ENCODE results near the gene SLC29A4. TPM values are rescaled to one million over a fixed set of nuclear protein-coding genes. Genes with fewer than 3 reads are reported as not detected.
"Not testable (repeated sequence)": the region's sequence is repeated elsewhere in the genome, so short reads cannot be mapped to it uniquely, and the experiment has no call there.

Gene SLC29A4
- total and polyA plus RNA-seq, 12 donors: 0.69 to 22.0 (median 3.5) TPM

- Histone ChIP-seq H3K27me3 (no peaks in the 10 kb centered on the region), H3K9me3 (replicated peaks in 1 of 3) (no peaks in the 10 kb centered on the region), H3K36me3 (replicated peaks in 1 of 2) (no peaks in the 10 kb centered on the region), H3K4me3 (no peak overlapping the region), H3K27ac (no peak overlapping the region), H3K4me1 (replicated peaks in 1 of 2) (peaks cover 0 to 14% of the 10 kb centered on the region in 2 donors)
- intact Hi-C loops (cut with DNase I): loop anchor here in 1 of 2 donors (10.0 kb wide), 1 partner anchor 216 kb away; no protein-coding TSS in a partner anchor
- WGBS, 4 donors: 72 to 82% (median 78%) methylated on average over 10 to 19 of the region's 19 CpGs
- DNase-seq: no peak
- TF ChIP-seq POLR2A (IDR thresholded peaks at IDR 0.05): no peak
- no peak for TF ChIP-seq CTCF (IDR thresholded peaks at IDR 0.05)
These were observed 44.2 kb upstream of the SLC29A4 start for GRCh38 chr7:5238500-5238899.

GRCh38 chr7:5243261-5243660 lies 39.5 kb upstream of the SLC29A4 start:
- DNase-seq: no peak
- no peaks in the 10 kb centered on the region for H3K27me3 ChIP-seq
- H3K27ac ChIP-seq: no peak overlapping the region
- H3K9me3 ChIP-seq (replicated peaks in 1 of 3): no peaks in the 10 kb centered on the region
- H3K36me3 ChIP-seq (replicated peaks in 1 of 2): no peaks in the 10 kb centered on the region
- H3K4me1 ChIP-seq (replicated peaks in 1 of 2): peaks cover 0 to 11% of the 10 kb centered on the region in 2 donors
- WGBS, 4 donors: 81 to 91% (median 84%) methylated on average over 5 to 12 of the region's 12 CpGs
- TF ChIP-seq CTCF (IDR thresholded peaks at IDR 0.05): no peak
- no peak for TF ChIP-seq POLR2A (IDR thresholded peaks at IDR 0.05)
- intact Hi-C loops (cut with DNase I): loop anchor here in 1 of 2 donors (10.0 kb wide), 1 partner anchor 212 kb away; no protein-coding TSS in a partner anchor
- H3K4me3 ChIP-seq: no peak overlapping the region

- no peaks in the 10 kb centered on the region for H3K36me3 ChIP-seq (replicated peaks in 1 of 2)
- H3K27me3 ChIP-seq: no peaks in the 10 kb centered on the region
- peak in 6 of 7 donors; percentile 26 to 69 (median 42) for DNase-seq
- H3K9me3 ChIP-seq (replicated peaks in 1 of 3): no peaks in the 10 kb centered on the region
- H3K4me3 ChIP-seq: no peak overlapping the region
- peak overlapping the region in 2 of 5 donors; percentile 49 to 65 for H3K27ac ChIP-seq
- intact Hi-C loops (cut with DNase I): loop anchor here in 1 of 2 donors (10.0 kb wide), 1 partner anchor 206 kb away; no protein-coding TSS in a partner anchor
- 49 to 80% (median 62%) methylated on average over 2 to 31 of the region's 31 CpGs for WGBS, 4 donors
- TF ChIP-seq POLR2A (IDR thresholded peaks at IDR 0.05): no peak
- no peak for TF ChIP-seq CTCF (IDR thresholded peaks at IDR 0.05)
- H3K4me1 ChIP-seq (replicated peaks in 1 of 2): no peaks in the 10 kb centered on the region
These were observed 34.4 kb upstream of the SLC29A4 start for GRCh38 chr7:5248201-5248885.

GRCh38 chr7:5250787-5251186 lies 32.0 kb upstream of the SLC29A4 start:
- DNase-seq; H3K27me3 ChIP-seq; intact Hi-C loops (cut with DNase I); H3K9me3 ChIP-seq (replicated peaks in 1 of 3); H3K27ac ChIP-seq; H3K36me3 ChIP-seq (replicated peaks in 1 of 2); H3K4me3 ChIP-seq; H3K4me1 ChIP-seq (replicated peaks in 1 of 2): not testable (repeated sequence)
- 60 to 86% (median 82%) methylated on average over 2 to 8 of the region's 8 CpGs for WGBS, 4 donors

- H3K27ac ChIP-seq; H3K4me3 ChIP-seq; intact Hi-C loops (cut with DNase I); H3K36me3 ChIP-seq (replicated peaks in 1 of 2); H3K27me3 ChIP-seq; H3K4me1 ChIP-seq (replicated peaks in 1 of 2); DNase-seq; H3K9me3 ChIP-seq (replicated peaks in 1 of 3): not testable (repeated sequence)
- WGBS, 4 donors: 72 to 81% (median 80%) methylated on average over 13 to 14 of the region's 14 CpGs
These were observed 29.2 kb upstream of the SLC29A4 start for GRCh38 chr7:5253529-5253928.

GRCh38 chr7:5254371-5254770 lies 28.4 kb upstream of the SLC29A4 start:
- 79 to 84% (median 80%) methylated on average over 9 of the region's 9 CpGs for WGBS, 4 donors

More at GRCh38 chr7:5254371-5254770, 28.4 kb upstream of the SLC29A4 start:
- intact Hi-C loops (cut with DNase I); H3K9me3 ChIP-seq (replicated peaks in 1 of 3); H3K27me3 ChIP-seq; H3K27ac ChIP-seq; DNase-seq; H3K4me1 ChIP-seq (replicated peaks in 1 of 2); H3K4me3 ChIP-seq; H3K36me3 ChIP-seq (replicated peaks in 1 of 2): not testable (repeated sequence)

Measured in adrenal gland (tissue), 12 donors.